H9 (cell line): ENCODE data around the gene RPS15. TPM values are rescaled to one million over a fixed set of nuclear protein-coding genes. Genes with fewer than 3 reads are reported as not detected.
A peak's percentile ranks its signal among the peaks of the same experiment; 100 is the strongest.

Experiments used
- DNase-seq: peaks from one replicate; pipeline ENCODE4 v3.0.0-alpha.2; 2017
- H2AFZ ChIP-seq: one replicate; pipeline ENCODE4 v1.6.1; 2013; ENCODE audit warnings: mild to moderate bottlenecking, low read length, control low read depth, moderate library complexity
- H2AK5ac ChIP-seq: 2 replicates; pipeline ENCODE4 v1.6.1; 2013; ENCODE audit warnings: low read length, control low read depth, mixed read lengths; ENCODE audit not compliant: insufficient read length
- H2BK120ac ChIP-seq: one replicate; pipeline ENCODE4 v1.6.1; 2013; ENCODE audit warnings: low read depth, mild to moderate bottlenecking, low read length, control low read depth, inconsistent platforms; ENCODE audit not compliant: poor library complexity, severe bottlenecking
- H2BK12ac ChIP-seq: 2 replicates; pipeline ENCODE4 v1.6.1; 2013; ENCODE audit warnings: low read length, control low read depth, mixed read lengths, low read depth; ENCODE audit not compliant: insufficient read length
- H2BK15ac ChIP-seq: 2 replicates; pipeline ENCODE4 v1.6.1; 2013; ENCODE audit warnings: low read depth, low read length, control low read depth
- H2BK20ac ChIP-seq: one replicate; pipeline ENCODE4 v1.6.1; 2013; ENCODE audit warnings: low read depth, mild to moderate bottlenecking, low read length, control low read depth, inconsistent platforms; ENCODE audit not compliant: poor library complexity, severe bottlenecking
- H2BK5ac ChIP-seq: 2 replicates; pipeline ENCODE4 v1.6.1; 2013; ENCODE audit warnings: low read length, control low read depth, mixed read lengths; ENCODE audit not compliant: insufficient read length
- H3K14ac ChIP-seq: 2 replicates; pipeline ENCODE4 v1.6.1; 2013; ENCODE audit warnings: low read length, control low read depth; ENCODE audit not compliant: insufficient read depth
- H3K18ac ChIP-seq: 2 replicates; pipeline ENCODE4 v1.6.1; 2013; ENCODE audit warnings: low read depth, mild to moderate bottlenecking, mixed read lengths, low read length, control low read depth; ENCODE audit not compliant: insufficient read length
- H3K23ac ChIP-seq: 2 replicates; pipeline ENCODE4 v1.6.1; 2013; ENCODE audit warnings: low read length, control low read depth, mixed read lengths, low read depth; ENCODE audit not compliant: insufficient read length
- H3K23me2 ChIP-seq: 2 replicates; pipeline ENCODE4 v1.6.1; 2013; ENCODE audit warnings: low read depth, mild to moderate bottlenecking, mixed read lengths, low read length, control low read depth; ENCODE audit not compliant: insufficient read length, poor library complexity, severe bottlenecking
- H3K27ac ChIP-seq: 2 replicates; pipeline ENCODE4 v1.5.1; 2013; ENCODE audit warnings: low read length, control low read depth, mixed read lengths, low read depth; ENCODE audit not compliant: insufficient read length
- H3K27me3 ChIP-seq: 2 replicates; pipeline ENCODE4 v1.6.1; 2013; ENCODE audit warnings: low read length, control low read depth, inconsistent platforms; ENCODE audit not compliant: insufficient read depth
- H3K4ac ChIP-seq: 2 replicates; pipeline ENCODE4 v1.6.1; 2013; ENCODE audit warnings: low read depth, mild to moderate bottlenecking, control low read depth, inconsistent platforms, low read length, moderate library complexity
- H3K4me1 ChIP-seq: 2 replicates; pipeline ENCODE4 v1.6.1; 2013; ENCODE audit warnings: low read length, control low read depth, inconsistent platforms; ENCODE audit not compliant: insufficient read depth
- H3K4me2 ChIP-seq: 2 replicates; pipeline ENCODE4 v1.6.1; 2013; ENCODE audit warnings: low read length, control low read depth, mixed read lengths; ENCODE audit not compliant: insufficient read length, insufficient read depth
- H3K56ac ChIP-seq: 2 replicates; pipeline ENCODE4 v1.6.1; 2013; ENCODE audit warnings: low read depth, mild to moderate bottlenecking, mixed read lengths, low read length, control low read depth; ENCODE audit not compliant: insufficient read length
- H3K79me1 ChIP-seq: 2 replicates; pipeline ENCODE4 v1.6.1; 2013; ENCODE audit warnings: low read depth, mild to moderate bottlenecking, moderate library complexity, low read length, control low read depth, inconsistent platforms; ENCODE audit not compliant: insufficient read depth, poor library complexity, severe bottlenecking
- H3K79me2 ChIP-seq: 2 replicates; pipeline ENCODE4 v1.6.1; 2013; ENCODE audit warnings: low read length, control low read depth, inconsistent platforms; ENCODE audit not compliant: insufficient read depth
- H3K9ac ChIP-seq: 2 replicates; pipeline ENCODE4 v1.6.1; 2013; ENCODE audit warnings: low read length, control low read depth, mixed read lengths; ENCODE audit not compliant: insufficient read length; ENCODE audit errors: extremely low read depth
- H3K9me3 ChIP-seq: one replicate; pipeline ENCODE4 v1.6.1; 2013; ENCODE audit warnings: low read depth, low read length, inconsistent platforms; ENCODE audit not compliant: control insufficient read depth
- H3T11ph ChIP-seq: one replicate; pipeline ENCODE4 v1.6.1; 2013; ENCODE audit warnings: mild to moderate bottlenecking, low read length, control low read depth, inconsistent platforms
- H4K20me1 ChIP-seq: one replicate; pipeline ENCODE4 v1.6.1; 2013; ENCODE audit not compliant: control insufficient read depth, insufficient read length, insufficient read depth
- H4K5ac ChIP-seq: 2 replicates; pipeline ENCODE4 v1.6.1; 2013; ENCODE audit warnings: low read depth, mild to moderate bottlenecking, mixed read lengths, low read length, control low read depth; ENCODE audit not compliant: insufficient read length
- H4K8ac ChIP-seq: replicated peaks from 2 replicates; pipeline ENCODE4 v1.6.1; 2013; ENCODE audit warnings: low read length, control low read depth, mixed read lengths, low read depth; ENCODE audit not compliant: insufficient read length
- H4K91ac ChIP-seq: 2 replicates; pipeline ENCODE4 v1.6.1; 2013; ENCODE audit warnings: low read depth, mild to moderate bottlenecking, moderate library complexity, mixed read lengths, low read length, control low read depth; ENCODE audit not compliant: insufficient read length
- H3K27ac Mint-ChIP-seq, 3 experiments: 2 replicates in 2 of 3; 3 replicates in 1 of 3; pipeline ENCODE4 v1.8.0; 2020 to 2021; ENCODE audit warnings: mixed read lengths in 3 of 3, mild to moderate bottlenecking in 1 of 3, moderate library complexity in 1 of 3
- H3K27me3 Mint-ChIP-seq: 2 replicates; pipeline ENCODE4 v1.8.0; 2021; ENCODE audit warnings: low read depth, mild to moderate bottlenecking, moderate library complexity, mixed read lengths
- H3K36me3 Mint-ChIP-seq, 3 experiments: 2 replicates in 2 of 3; 3 replicates in 1 of 3; pipeline ENCODE4 v1.8.0; 2020 to 2021; ENCODE audit warnings: low read depth in 3 of 3, mixed read lengths in 3 of 3; ENCODE audit not compliant: insufficient read depth in 1 of 3
- H3K4me1 Mint-ChIP-seq, 2 experiments: 2 replicates each; pipeline ENCODE4 v1.8.0; 2020; ENCODE audit warnings: mixed read lengths in 2 of 2
- H3K4me3 Mint-ChIP-seq, 2 experiments: 2 replicates in 1 of 2; 3 replicates in 1 of 2; pipeline ENCODE4 v1.8.0; 2020 to 2021; ENCODE audit warnings: mild to moderate bottlenecking in 2 of 2, mixed read lengths in 2 of 2, moderate library complexity in 1 of 2
- H3K9me3 Mint-ChIP-seq, 2 experiments: 2 replicates in 1 of 2; 3 replicates in 1 of 2; pipeline ENCODE4 v1.8.0; 2020; ENCODE audit warnings: mild to moderate bottlenecking in 2 of 2, mixed read lengths in 2 of 2, moderate library complexity in 1 of 2
- CTCF ChIP-seq: fragments of 200-600 bp; sonication (generic); conservative IDR thresholded peaks from 3 replicates; pipeline ENCODE4 v1.8.0; 2021; ENCODE audit warnings: antibody characterized with exemption, mild to moderate bottlenecking
- WGBS: extraction: QIAGEN DNeasy Blood & Tissue Kit; methylation state at CpG from one replicate; pipeline ENCODE4 v1.1.7; 2013; ENCODE audit warnings: missing lambda C conversion rate, low lambda C conversion rate, mixed read lengths; ENCODE audit not compliant: insufficient read length; ENCODE audit errors: extremely low coverage; 5-methylcytosine and 5-hydroxymethylcytosine counted together
- total RNA-seq: library from RNA; stranded (reverse); gene quantifications from 2 replicates; pipeline ENCODE4 v1.2.1, GENCODE V29; 2021

RPS15 gene
- total RNA-seq, 1 experiment from 2014 or later = 1,628 TPM

GRCh38 chr19:1467215-1467489 is 29.0 kb downstream of the RPS15 start:
- no peak overlapping the region for H3K14ac ChIP-seq
- no peak overlapping the region for H3T11ph ChIP-seq
- Mint-ChIP-seq H3K9me3 (no peaks in the 10 kb centered on the region), H3K36me3 (no peaks in the 10 kb centered on the region), H3K27me3 (peaks cover 83% of the 10 kb centered on the region), H3K4me3 (no peak overlapping the region), H3K4me1 (peaks cover 2 to 8% of the 10 kb centered on the region in 2 experiments; a peak in 3 of 4 replicates), H3K27ac (no peak overlapping the region)
- H3K56ac ChIP-seq = no peak overlapping the region
- H3K23me2 ChIP-seq = peaks cover 9% of the 10 kb centered on the region
- no peak overlapping the region for H2BK5ac ChIP-seq
- H3K27ac ChIP-seq = no peak overlapping the region
- H3K4me2 ChIP-seq = peak overlapping the region; percentile 26
- no peak overlapping the region for H3K18ac ChIP-seq
- no peaks in the 10 kb centered on the region for H3K9me3 ChIP-seq
- no peak overlapping the region for H4K91ac ChIP-seq
- H3K27me3 ChIP-seq = peaks cover 61% of the 10 kb centered on the region
- no peak overlapping the region for H4K8ac ChIP-seq
- H2BK20ac ChIP-seq = no peak overlapping the region
- H3K79me1 ChIP-seq = no peaks in the 10 kb centered on the region
- H4K20me1 ChIP-seq = peaks cover 3% of the 10 kb centered on the region
- H2BK15ac ChIP-seq = no peak overlapping the region
- H2AFZ ChIP-seq = no peak overlapping the region
- H4K5ac ChIP-seq = no peak overlapping the region
- H3K4me1 ChIP-seq = no peaks in the 10 kb centered on the region
- no peaks in the 10 kb centered on the region for H3K79me2 ChIP-seq
- no peak overlapping the region for H3K23ac ChIP-seq
- no peak overlapping the region for H3K4ac ChIP-seq
- WGBS = no CpG with 5 or more reads among the region's 36 CpGs
- H3K9ac ChIP-seq = no peak overlapping the region
- no peak overlapping the region for H2BK120ac ChIP-seq
- no peak overlapping the region for H2AK5ac ChIP-seq
- DNase-seq = no peak
- TF ChIP-seq CTCF = no peak
- H2BK12ac ChIP-seq = no peak overlapping the region
